SU-DHL-6 (cell line): ENCODE data around the gene SULT1C4.

Source experiments
- H2AFZ ChIP-seq: fragments of 200-600 bp; sonication (generic); 2 replicates; pipeline ENCODE4 v1.6.1; 2014; ENCODE audit warnings: low read depth, mild to moderate bottlenecking, moderate library complexity, mixed read lengths, antibody characterized with exemption, low read length; ENCODE audit not compliant: severe bottlenecking
- H3F3A ChIP-seq: fragments of 200-600 bp; shearing (Covaris generic); 2 replicates; pipeline ENCODE4 v1.6.0; 2016; ENCODE audit warnings: antibody characterized with exemption, mild to moderate bottlenecking; ENCODE audit not compliant: insufficient read depth
- H3K27ac ChIP-seq: fragments of 200-600 bp; sonication (generic); 2 replicates; pipeline ENCODE4 v1.5.1; 2016; ENCODE audit warnings: low read depth, mild to moderate bottlenecking, low read length, moderate library complexity, mixed read lengths
- H3K27me3 ChIP-seq: fragments of 200-600 bp; sonication (generic), shearing (Covaris generic); 2 replicates; pipeline ENCODE4 v1.6.0; 2014; ENCODE audit warnings: mild to moderate bottlenecking, low read length
- H3K36me3 ChIP-seq: fragments of 200-600 bp; sonication (generic); 2 replicates; pipeline ENCODE4 v1.6.1; 2014; ENCODE audit warnings: mild to moderate bottlenecking, low read length, mixed read lengths
- H3K4me2 ChIP-seq: fragments of 300-600, 200-600 bp; shearing (Covaris generic), sonication (generic); 2 replicates; pipeline ENCODE4 v1.6.0; 2014; ENCODE audit warnings: low read length, low read depth, mild to moderate bottlenecking; ENCODE audit not compliant: poor library complexity, severe bottlenecking
- H3K4me3 ChIP-seq: fragments of 200-600 bp; sonication (generic); 2 replicates; pipeline ENCODE4 v1.5.1; 2014; ENCODE audit warnings: antibody characterized with exemption, low read length, mild to moderate bottlenecking, mixed read lengths; ENCODE audit not compliant: insufficient read depth, poor library complexity, severe bottlenecking
- H3K79me2 ChIP-seq: fragments of 200-600 bp; sonication (generic); 2 replicates; pipeline ENCODE4 v1.6.1; 2014; ENCODE audit warnings: mild to moderate bottlenecking, low read length, moderate library complexity; ENCODE audit not compliant: insufficient read depth
- H3K9ac ChIP-seq: fragments of 200-600 bp; sonication (generic); 2 replicates; pipeline ENCODE4 v1.7.0; 2014; ENCODE audit warnings: mild to moderate bottlenecking, low read length
- H3K9me2 ChIP-seq: fragments of 200-600 bp; sonication (generic); replicated peaks from 2 replicates; pipeline ENCODE4 v1.6.1; 2014; ENCODE audit warnings: low read length; ENCODE audit not compliant: insufficient read depth
- H3K9me3 ChIP-seq: fragments of 200-600 bp; sonication (generic); 2 replicates; pipeline ENCODE4 v1.6.1; 2014; ENCODE audit warnings: low read length, mixed read lengths; ENCODE audit not compliant: insufficient read depth
- H4K20me1 ChIP-seq: fragments of 200-600 bp; sonication (generic); 2 replicates; pipeline ENCODE4 v1.6.1; 2014; ENCODE audit warnings: low read depth, mild to moderate bottlenecking, antibody characterized with exemption, low read length, moderate library complexity, mixed read lengths
- CTCF ChIP-seq: fragments of 200-600 bp; sonication (generic); IDR thresholded peaks from one replicate; pipeline ENCODE4 v1.5.1; 2017; ENCODE audit warnings: antibody characterized with exemption, mild to moderate bottlenecking, low read length, moderate library complexity; ENCODE audit not compliant: insufficient read depth, poor library complexity, severe bottlenecking
- EZH2phosphoT487 ChIP-seq: fragments of 200-600 bp; sonication (generic), shearing (Covaris generic); conservative IDR thresholded peaks from 2 replicates; pipeline ENCODE4 v1.6.1; 2018; ENCODE audit warnings: mild to moderate bottlenecking, antibody characterized with exemption, low read length, moderate library complexity, mixed read lengths

The SULT1C4 gene

GRCh38 chr2:108390340-108390739, 12.6 kb downstream of the SULT1C4 start:
- H3F3A ChIP-seq = no peaks in the 10 kb centered on the region
- H3K9me3 ChIP-seq = no peaks in the 10 kb centered on the region
- H3K27me3 ChIP-seq = no peaks in the 10 kb centered on the region
- H2AFZ ChIP-seq = no peak overlapping the region
- no peak for TF ChIP-seq CTCF
- TF ChIP-seq EZH2phosphoT487 = no peak
- no peak overlapping the region for H3K27ac ChIP-seq
- H3K9me2 ChIP-seq = no peaks in the 10 kb centered on the region
- H3K36me3 ChIP-seq = no peaks in the 10 kb centered on the region; the same call in 1 of the 2 replicates
- no peak overlapping the region for H3K4me3 ChIP-seq
- H3K9ac ChIP-seq = no peak overlapping the region
- H3K4me2 ChIP-seq = no peak overlapping the region
- H3K79me2 ChIP-seq = no peaks in the 10 kb centered on the region
- no peaks in the 10 kb centered on the region for H4K20me1 ChIP-seq

GRCh38 chr2:108392029-108392428, 14.3 kb downstream of the SULT1C4 start:
- Histone ChIP-seq H3K4me3 (no peak overlapping the region), H3K36me3 (no peaks in the 10 kb centered on the region; the same call in 1 of the 2 replicates), H3K79me2 (no peaks in the 10 kb centered on the region), H3F3A (no peaks in the 10 kb centered on the region), H4K20me1 (no peaks in the 10 kb centered on the region), H2AFZ (no peak overlapping the region), H3K27ac (no peak overlapping the region), H3K9me3 (no peaks in the 10 kb centered on the region), H3K9me2 (no peaks in the 10 kb centered on the region), H3K9ac (no peak overlapping the region), H3K27me3 (no peaks in the 10 kb centered on the region), H3K4me2 (no peak overlapping the region)
- TF ChIP-seq CTCF (no peak), EZH2phosphoT487 (no peak)

- H3F3A ChIP-seq = no peaks in the 10 kb centered on the region
- H3K4me3 ChIP-seq = no peak overlapping the region
- H3K9me2 ChIP-seq = no peaks in the 10 kb centered on the region
- no peaks in the 10 kb centered on the region for H4K20me1 ChIP-seq
- TF ChIP-seq EZH2phosphoT487 (no peak), CTCF (no peak)
- no peak overlapping the region for H3K9ac ChIP-seq
- no peak overlapping the region for H3K4me2 ChIP-seq
- H3K36me3 ChIP-seq = no peaks in the 10 kb centered on the region; the same call in 1 of the 2 replicates
- no peak overlapping the region for H2AFZ ChIP-seq
- H3K9me3 ChIP-seq = no peaks in the 10 kb centered on the region
- no peaks in the 10 kb centered on the region for H3K79me2 ChIP-seq
- H3K27me3 ChIP-seq = no peaks in the 10 kb centered on the region
- H3K27ac ChIP-seq = no peak overlapping the region
Measured at GRCh38 chr2:108393197-108393596, 15.4 kb downstream of the SULT1C4 start.

GRCh38 chr2:108395155-108395554, 17.4 kb downstream of the SULT1C4 start:
- Histone ChIP-seq H3K9me3 (peaks cover 12% of the 10 kb centered on the region), H3K36me3 (no peaks in the 10 kb centered on the region; the same call in 1 of the 2 replicates), H3K4me2 (no peak overlapping the region), H3K9ac (no peak overlapping the region), H3K27ac (no peak overlapping the region), H3K79me2 (no peaks in the 10 kb centered on the region), H3K27me3 (no peaks in the 10 kb centered on the region), H2AFZ (no peak overlapping the region), H3K4me3 (no peak overlapping the region), H3F3A (no peaks in the 10 kb centered on the region), H3K9me2 (no peaks in the 10 kb centered on the region), H4K20me1 (no peaks in the 10 kb centered on the region)
- TF ChIP-seq CTCF (no peak), EZH2phosphoT487 (no peak)
